ENCODE data around the gene KRT37.
"Not testable (repeated sequence)": the region's sequence is repeated elsewhere in the genome, so short reads cannot be mapped to it uniquely, and the experiment has no call there.

The KRT37 gene

GRCh38 chr17:41390411-41390938 lies 33.9 kb downstream of the KRT37 start:
- H3K36me3 Mint-ChIP-seq (ENCODE audit: low read depth): no peaks in the 10 kb centered on the region
- no peak for DNase-seq (ENCODE audit: low spot score)
- H3K9me3 Mint-ChIP-seq: peaks cover 14% of the 10 kb centered on the region
- no peaks in the 10 kb centered on the region for H3K4me1 Mint-ChIP-seq (ENCODE audit: low read depth)
- no peaks in the 10 kb centered on the region for H3K27me3 Mint-ChIP-seq (ENCODE audit: low read depth)
- no peak overlapping the region for H3K27ac Mint-ChIP-seq
- no peak overlapping the region for H3K4me3 Mint-ChIP-seq

- no peak for DNase-seq (ENCODE audit: low spot score)
- H3K36me3 Mint-ChIP-seq (ENCODE audit: low read depth): no peaks in the 10 kb centered on the region
- H3K4me3 Mint-ChIP-seq: no peak overlapping the region
- H3K9me3 Mint-ChIP-seq: peaks cover 14% of the 10 kb centered on the region
- H3K4me1 Mint-ChIP-seq (ENCODE audit: low read depth): no peaks in the 10 kb centered on the region
- H3K27ac Mint-ChIP-seq: no peak overlapping the region
- H3K27me3 Mint-ChIP-seq (ENCODE audit: low read depth): no peaks in the 10 kb centered on the region
Observed at GRCh38 chr17:41387670-41388069, 36.7 kb downstream of the KRT37 start.

- H3K27ac Mint-ChIP-seq: no peak overlapping the region
- H3K4me3 Mint-ChIP-seq: no peak overlapping the region
- H3K4me1 Mint-ChIP-seq (ENCODE audit: low read depth): no peaks in the 10 kb centered on the region
- no peak for DNase-seq (ENCODE audit: low spot score)
- no peaks in the 10 kb centered on the region for H3K36me3 Mint-ChIP-seq (ENCODE audit: low read depth)
- no peaks in the 10 kb centered on the region for H3K27me3 Mint-ChIP-seq (ENCODE audit: low read depth)
- H3K9me3 Mint-ChIP-seq: peaks cover 14% of the 10 kb centered on the region
Observed at GRCh38 chr17:41386227-41386626, 38.2 kb downstream of the KRT37 start.

- DNase-seq (ENCODE audit: low spot score): no peak
- Mint-ChIP-seq H3K4me3 (no peak overlapping the region), H3K9me3 (peaks cover 10% of the 10 kb centered on the region), H3K4me1 (ENCODE audit: low read depth) (no peaks in the 10 kb centered on the region), H3K36me3 (ENCODE audit: low read depth) (no peaks in the 10 kb centered on the region), H3K27ac (no peak overlapping the region), H3K27me3 (ENCODE audit: low read depth) (no peaks in the 10 kb centered on the region)
Observed at GRCh38 chr17:41383690-41384089, 40.7 kb downstream of the KRT37 start.

- H3K27ac Mint-ChIP-seq: no peak overlapping the region
- no peaks in the 10 kb centered on the region for H3K4me1 Mint-ChIP-seq (ENCODE audit: low read depth)
- peaks cover 9% of the 10 kb centered on the region for H3K9me3 Mint-ChIP-seq
- no peaks in the 10 kb centered on the region for H3K36me3 Mint-ChIP-seq (ENCODE audit: low read depth)
- no peak for DNase-seq (ENCODE audit: low spot score)
- H3K27me3 Mint-ChIP-seq (ENCODE audit: low read depth): no peaks in the 10 kb centered on the region
- H3K4me3 Mint-ChIP-seq: no peak overlapping the region
Observed at GRCh38 chr17:41382394-41382793, 42.0 kb downstream of the KRT37 start.

GRCh38 chr17:41381943-41382342 lies 42.4 kb downstream of the KRT37 start, which contains the start of gene KRT34:
KRT34 (minus strand) TSS chr17:41382306; CDS start chr17:41382246, 60 bp downstream.
- not testable (repeated sequence) for H3K9me3 Mint-ChIP-seq; H3K27me3 Mint-ChIP-seq (ENCODE audit: low read depth); H3K4me1 Mint-ChIP-seq (ENCODE audit: low read depth); H3K4me3 Mint-ChIP-seq; H3K36me3 Mint-ChIP-seq (ENCODE audit: low read depth); H3K27ac Mint-ChIP-seq; DNase-seq (ENCODE audit: low spot score)

- DNase-seq (ENCODE audit: low spot score); H3K36me3 Mint-ChIP-seq (ENCODE audit: low read depth); H3K4me1 Mint-ChIP-seq (ENCODE audit: low read depth); H3K27me3 Mint-ChIP-seq (ENCODE audit: low read depth); H3K9me3 Mint-ChIP-seq; H3K27ac Mint-ChIP-seq; H3K4me3 Mint-ChIP-seq: not testable (repeated sequence)
Observed at GRCh38 chr17:41380091-41380490, 44.3 kb downstream of the KRT37 start.

GRCh38 chr17:41377546-41377945 lies 46.8 kb downstream of the KRT37 start:
- no peaks in the 10 kb centered on the region for H3K9me3 Mint-ChIP-seq
- no peak overlapping the region for H3K4me3 Mint-ChIP-seq
- no peaks in the 10 kb centered on the region for H3K4me1 Mint-ChIP-seq (ENCODE audit: low read depth)
- no peak for DNase-seq (ENCODE audit: low spot score)
- no peak overlapping the region for H3K27ac Mint-ChIP-seq
- no peaks in the 10 kb centered on the region for H3K27me3 Mint-ChIP-seq (ENCODE audit: low read depth)
- no peaks in the 10 kb centered on the region for H3K36me3 Mint-ChIP-seq (ENCODE audit: low read depth)

Data from T-helper 2 cell treated with Interferon-gamma antibody and Interleukin-4, amounts not matched to agents 5 μg/mL and 100 μg/mL, for 36 hours (primary cell).